ENCODE results near the gene SERPINB4. TPM values are rescaled to one million over a fixed set of nuclear protein-coding genes. Genes with fewer than 3 reads are reported as not detected.

Gene SERPINB4
- total RNA-seq, 1 experiment from 2014 or later: not detected

GRCh38 chr18:63617049-63617914, 26.8 kb downstream of the SERPINB4 start:
- Mint-ChIP-seq H3K4me3 (ENCODE audit: low read depth, unreplicated experiment) (no peak overlapping the region), H3K27me3 (ENCODE audit: unreplicated experiment) (peaks cover 14% of the 10 kb centered on the region), H3K36me3 (ENCODE audit: insufficient read depth, unreplicated experiment) (no peaks in the 10 kb centered on the region), H3K9me3 (ENCODE audit: low read depth, unreplicated experiment) (no peaks in the 10 kb centered on the region), H3K27ac (ENCODE audit: unreplicated experiment) (no peak overlapping the region), H3K4me1 (ENCODE audit: low read depth, unreplicated experiment) (no peaks in the 10 kb centered on the region)
- intact Hi-C loops (cut with micrococcal nuclease; ENCODE audit: unreplicated experiment): no loop called here
- CTCF ChIA-PET: no interaction called here
- no peak for DNase-seq
- TF ChIP-seq CTCF (IDR thresholded peaks at IDR 0.05; ENCODE audit: unreplicated experiment): no peak
- BruUV-seq (replicated peaks): no TSS peak

DNA sequence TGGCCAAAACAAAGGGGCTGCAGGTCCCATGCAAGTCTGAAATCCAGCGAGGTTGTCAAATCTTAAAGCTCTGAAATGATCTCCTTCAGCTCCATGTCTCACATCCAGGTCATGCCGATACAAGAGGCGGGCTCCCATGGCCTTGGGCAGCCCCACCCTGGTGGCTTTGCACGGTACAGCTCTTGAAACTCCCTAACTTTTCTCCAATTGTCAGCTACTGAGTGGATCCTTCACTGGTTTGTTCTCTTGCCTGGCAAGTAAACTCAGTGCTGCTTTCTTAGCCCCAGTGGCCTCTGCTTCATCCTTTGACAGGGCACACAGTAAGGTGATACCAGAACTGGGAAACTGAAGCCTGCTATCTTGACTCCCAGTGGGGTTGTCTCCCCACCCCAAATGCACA, 30.6 kb downstream of the SERPINB4 start:
- Mint-ChIP-seq H3K4me3 (ENCODE audit: low read depth, unreplicated experiment) (no peak overlapping the region), H3K36me3 (ENCODE audit: insufficient read depth, unreplicated experiment) (no peaks in the 10 kb centered on the region), H3K9me3 (ENCODE audit: low read depth, unreplicated experiment) (no peaks in the 10 kb centered on the region), H3K27ac (ENCODE audit: unreplicated experiment) (no peak overlapping the region), H3K4me1 (ENCODE audit: low read depth, unreplicated experiment) (no peaks in the 10 kb centered on the region), H3K27me3 (ENCODE audit: unreplicated experiment) (peaks cover 14% of the 10 kb centered on the region)
- no peak for DNase-seq
- no TSS peak for BruUV-seq (replicated peaks)
- intact Hi-C loops (cut with micrococcal nuclease; ENCODE audit: unreplicated experiment): no loop called here
- no peak for TF ChIP-seq CTCF (IDR thresholded peaks at IDR 0.05; ENCODE audit: unreplicated experiment)
- CTCF ChIA-PET: no interaction called here

DNA sequence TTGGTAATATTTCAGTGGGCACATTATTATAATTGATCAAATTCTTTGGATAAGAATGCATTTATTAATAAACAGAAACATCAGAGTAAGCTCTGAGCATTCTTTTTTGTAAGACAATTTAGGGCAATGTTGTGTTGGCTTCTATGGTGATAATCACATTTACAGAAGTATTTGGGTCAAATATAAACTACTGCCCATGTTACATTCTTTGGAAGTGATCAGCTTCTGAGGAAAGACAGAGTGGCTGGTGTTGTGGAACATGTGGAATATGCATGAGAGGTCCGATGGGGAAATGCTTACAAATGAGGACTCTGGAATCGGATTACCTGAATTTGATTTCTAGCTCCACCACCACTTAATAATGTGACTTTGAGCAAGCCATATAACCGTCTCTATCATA, 37.5 kb downstream of the SERPINB4 start:
- no peak overlapping the region for H3K4me3 Mint-ChIP-seq (ENCODE audit: low read depth, unreplicated experiment)
- H3K27ac Mint-ChIP-seq (ENCODE audit: unreplicated experiment): no peak overlapping the region
- no peaks in the 10 kb centered on the region for H3K9me3 Mint-ChIP-seq (ENCODE audit: low read depth, unreplicated experiment)
- no peak for TF ChIP-seq CTCF (IDR thresholded peaks at IDR 0.05; ENCODE audit: unreplicated experiment)
- intact Hi-C loops (cut with micrococcal nuclease; ENCODE audit: unreplicated experiment): no loop called here
- peaks cover 29% of the 10 kb centered on the region for H3K4me1 Mint-ChIP-seq (ENCODE audit: low read depth, unreplicated experiment)
- CTCF ChIA-PET: no interaction called here
- DNase-seq: no peak
- H3K27me3 Mint-ChIP-seq (ENCODE audit: unreplicated experiment): no peaks in the 10 kb centered on the region
- H3K36me3 Mint-ChIP-seq (ENCODE audit: insufficient read depth, unreplicated experiment): peaks cover 5% of the 10 kb centered on the region
- BruUV-seq (replicated peaks): no TSS peak

GRCh38 chr18:63604791-63605567, 39.1 kb downstream of the SERPINB4 start:
- CTCF ChIA-PET: interaction anchor here (0.9 kb wide), 2 partner anchors 87 to 137 kb away, joined by 3 to 9 read pairs; no protein-coding TSS in a partner anchor
- H3K36me3 Mint-ChIP-seq (ENCODE audit: insufficient read depth, unreplicated experiment): peaks cover 5% of the 10 kb centered on the region
- no peak overlapping the region for H3K4me3 Mint-ChIP-seq (ENCODE audit: low read depth, unreplicated experiment)
- BruUV-seq (replicated peaks): no TSS peak
- no peak for TF ChIP-seq CTCF (IDR thresholded peaks at IDR 0.05; ENCODE audit: unreplicated experiment)
- H3K27me3 Mint-ChIP-seq (ENCODE audit: unreplicated experiment): no peaks in the 10 kb centered on the region
- peak overlapping the region; percentile 73 for H3K27ac Mint-ChIP-seq (ENCODE audit: unreplicated experiment)
- peaks cover 29% of the 10 kb centered on the region for H3K4me1 Mint-ChIP-seq (ENCODE audit: low read depth, unreplicated experiment)
- peak; percentile 55 for DNase-seq
- intact Hi-C loops (cut with micrococcal nuclease; ENCODE audit: unreplicated experiment): loop anchor here (1.0 kb wide), 1 partner anchor 71 kb away; no protein-coding TSS in a partner anchor
- H3K9me3 Mint-ChIP-seq (ENCODE audit: low read depth, unreplicated experiment): no peaks in the 10 kb centered on the region
